ENCODE measurements around the gene ABCB7.

Gene ABCB7

DNA sequence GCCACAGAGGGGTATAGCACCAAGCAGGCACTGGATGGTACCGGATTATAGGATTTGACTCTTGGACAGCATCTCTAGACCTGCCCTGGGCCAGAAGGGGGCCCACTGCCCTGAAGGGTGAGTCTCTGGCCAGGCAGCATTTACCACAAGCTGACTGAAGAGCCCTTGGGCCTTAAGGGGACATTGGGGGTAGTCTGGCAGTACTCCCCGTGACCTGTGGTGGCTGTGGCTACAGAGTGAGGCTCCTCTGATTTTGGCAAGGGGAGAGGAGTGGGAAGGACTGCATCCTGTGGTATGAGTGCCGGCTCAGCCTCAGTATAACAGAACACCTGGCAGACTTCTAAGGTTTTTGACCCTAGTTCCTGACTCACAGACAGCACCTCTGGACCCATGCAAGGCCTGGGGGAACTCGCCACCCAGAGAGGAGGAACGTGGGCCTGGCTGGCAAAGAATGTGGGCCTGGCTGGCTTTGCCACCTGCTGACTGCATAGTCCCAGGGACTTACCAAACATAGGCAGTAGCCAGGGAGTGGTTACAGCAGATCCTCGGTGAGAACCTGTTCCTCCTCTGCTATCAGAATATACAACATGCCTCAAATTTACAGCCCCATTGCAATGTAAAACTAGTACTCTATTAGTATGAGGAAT, 48.1 kb downstream of the ABCB7 start:
- H3K9ac ChIP-seq (ENCODE audit: low read length in 5 of 5), result no peak overlapping the region
- H3K27ac ChIP-seq (ENCODE audit: low read depth, low read length), result no peak overlapping the region
- H3K27me3 ChIP-seq (ENCODE audit: control insufficient read depth in 5 of 5, insufficient read depth in 4 of 5, low read length in 5 of 5), result peaks cover 0 to 10% (median 0%) of the 10 kb centered on the region in 5 donors
- no peaks in the 10 kb centered on the region for H3K9me3 ChIP-seq (ENCODE audit: control insufficient read depth in 5 of 5, low read length in 5 of 5)
- H3K4me1 ChIP-seq (ENCODE audit: control insufficient read depth in 5 of 5, insufficient read depth in 5 of 5, low read length in 5 of 5), result no peaks in the 10 kb centered on the region
- no peak overlapping the region for H3K4me3 ChIP-seq (ENCODE audit: low read depth in 1 of 5, low read length in 5 of 5)
- H3K36me3 ChIP-seq (ENCODE audit: control insufficient read depth in 5 of 5, insufficient read depth in 5 of 5, low read length in 5 of 5), result peaks cover 0 to 7% (median 2%) of the 10 kb centered on the region in 5 donors

DNA sequence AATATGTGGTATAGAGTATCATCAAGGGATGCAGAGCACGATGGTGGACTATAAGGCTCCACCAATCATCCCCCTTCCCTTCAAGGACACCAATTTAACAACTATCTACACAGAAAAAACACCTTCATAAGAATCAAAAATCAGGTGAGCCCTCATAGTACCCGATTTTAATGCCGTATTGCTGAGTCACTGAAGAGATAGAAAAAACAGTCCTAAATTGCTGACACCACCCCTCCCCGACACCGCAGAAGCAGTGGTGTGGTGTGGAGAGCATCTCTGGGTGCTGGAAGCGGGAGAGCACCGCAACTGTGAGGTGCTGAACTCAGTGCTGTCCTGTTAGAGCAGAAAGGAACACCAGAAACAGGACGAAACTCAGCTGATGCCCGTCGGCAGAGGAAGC, 49.3 kb downstream of the ABCB7 start:
- Histone ChIP-seq H3K4me1 (ENCODE audit: control insufficient read depth in 5 of 5, insufficient read depth in 5 of 5, low read length in 5 of 5) (no peaks in the 10 kb centered on the region), H3K9ac (ENCODE audit: low read length in 5 of 5) (no peak overlapping the region), H3K9me3 (ENCODE audit: control insufficient read depth in 5 of 5, low read length in 5 of 5) (no peaks in the 10 kb centered on the region), H3K36me3 (ENCODE audit: control insufficient read depth in 5 of 5, insufficient read depth in 5 of 5, low read length in 5 of 5) (peaks cover 0 to 7% (median 2%) of the 10 kb centered on the region in 5 donors), H3K27me3 (ENCODE audit: control insufficient read depth in 5 of 5, insufficient read depth in 4 of 5, low read length in 5 of 5) (peaks cover 0 to 10% (median 0%) of the 10 kb centered on the region in 5 donors), H3K4me3 (ENCODE audit: low read depth in 1 of 5, low read length in 5 of 5) (no peak overlapping the region), H3K27ac (ENCODE audit: low read depth, low read length) (no peak overlapping the region)

DNA sequence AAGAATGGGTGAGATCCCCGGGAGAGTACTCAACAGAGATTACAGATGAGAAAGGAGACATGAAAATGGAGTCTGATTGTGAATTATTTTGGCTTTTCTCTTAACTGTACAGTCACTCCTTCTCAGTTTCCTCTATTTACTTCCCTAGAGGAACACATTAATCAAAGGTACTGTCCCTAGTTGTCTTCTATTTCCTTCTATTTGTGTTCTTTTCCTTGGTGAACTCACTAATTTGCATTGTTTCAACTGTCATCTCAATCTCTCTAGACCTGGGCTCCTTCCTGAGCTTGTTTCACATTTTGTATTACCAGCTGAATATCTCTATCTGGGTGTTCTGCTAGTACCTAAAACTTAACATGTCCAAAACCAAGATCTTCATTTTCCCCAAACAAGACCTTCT, 59.8 kb downstream of the ABCB7 start:
- no peaks in the 10 kb centered on the region for H3K27me3 ChIP-seq (ENCODE audit: control insufficient read depth in 5 of 5, insufficient read depth in 4 of 5, low read length in 5 of 5)

DNA sequence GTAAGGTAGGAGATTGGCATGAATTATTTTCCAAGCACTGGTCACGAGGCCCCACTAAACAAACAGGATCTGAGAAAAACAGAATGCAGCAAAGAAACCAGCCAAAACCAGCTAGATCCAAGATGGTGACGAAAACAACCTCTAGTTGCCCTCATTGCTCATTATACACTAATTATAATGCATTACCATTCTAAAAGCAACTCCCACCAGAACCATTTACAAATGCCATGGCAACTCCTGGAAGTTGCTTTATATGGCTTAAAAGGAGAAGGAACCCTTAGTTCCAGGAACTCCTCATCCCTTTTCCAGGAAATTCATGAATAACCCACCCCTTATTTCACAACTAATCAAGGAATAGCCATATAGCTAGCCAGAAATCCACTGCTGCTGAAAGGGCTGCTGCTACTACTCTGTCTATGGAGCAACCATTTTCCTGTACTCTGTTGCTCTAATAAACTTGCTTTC, 69.3 kb downstream of the ABCB7 start:
- H3K9me3 ChIP-seq (ENCODE audit: control insufficient read depth in 5 of 5, low read length in 5 of 5), result peaks cover 0 to 8% (median 6%) of the 10 kb centered on the region in 5 donors
- H3K4me1 ChIP-seq (ENCODE audit: control insufficient read depth in 5 of 5, insufficient read depth in 5 of 5, low read length in 5 of 5), result peaks cover 0 to 6% (median 0%) of the 10 kb centered on the region in 5 donors
- peaks cover 0 to 4% (median 0%) of the 10 kb centered on the region in 5 donors for H3K36me3 ChIP-seq (ENCODE audit: control insufficient read depth in 5 of 5, insufficient read depth in 5 of 5, low read length in 5 of 5)
- H3K9ac ChIP-seq (ENCODE audit: low read length in 5 of 5), result no peak overlapping the region
- no peak overlapping the region for H3K27ac ChIP-seq (ENCODE audit: low read depth, low read length)
- H3K27me3 ChIP-seq (ENCODE audit: control insufficient read depth in 5 of 5, insufficient read depth in 4 of 5, low read length in 5 of 5), result peaks cover 0 to 4% (median 0%) of the 10 kb centered on the region in 5 donors
- no peak overlapping the region for H3K4me3 ChIP-seq (ENCODE audit: low read depth in 1 of 5, low read length in 5 of 5)

More for the DNA sequence above, 59.8 kb downstream of the ABCB7 start:
- no peak overlapping the region for H3K9ac ChIP-seq (ENCODE audit: low read length in 5 of 5)
- H3K4me3 ChIP-seq (ENCODE audit: low read depth in 1 of 5, low read length in 5 of 5), result no peak overlapping the region
- no peak overlapping the region for H3K27ac ChIP-seq (ENCODE audit: low read depth, low read length)
- no peaks in the 10 kb centered on the region for H3K4me1 ChIP-seq (ENCODE audit: control insufficient read depth in 5 of 5, insufficient read depth in 5 of 5, low read length in 5 of 5)
- H3K36me3 ChIP-seq (ENCODE audit: control insufficient read depth in 5 of 5, insufficient read depth in 5 of 5, low read length in 5 of 5), result peaks cover 0 to 9% (median 0%) of the 10 kb centered on the region in 5 donors
- no peaks in the 10 kb centered on the region for H3K9me3 ChIP-seq (ENCODE audit: control insufficient read depth in 5 of 5, low read length in 5 of 5)

DNA sequence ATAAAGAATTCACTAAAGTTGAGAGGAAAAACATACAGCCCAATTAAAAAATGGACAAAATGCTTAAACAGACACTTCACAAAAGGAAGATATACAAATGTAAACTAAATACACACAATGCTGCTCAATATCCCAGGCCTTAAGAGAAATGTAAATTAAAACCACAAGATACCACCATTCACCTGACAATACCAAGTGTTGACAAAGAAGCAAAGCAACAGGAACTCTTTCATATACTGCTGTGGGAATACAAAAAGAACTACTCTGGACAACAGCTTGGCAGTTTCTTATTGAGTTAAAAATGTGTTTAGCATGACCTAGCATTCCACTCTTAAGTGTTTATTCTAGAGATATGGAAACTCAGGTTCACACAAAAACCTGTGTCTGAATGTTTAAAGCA, 71.3 kb downstream of the ABCB7 start:
- H3K9me3 ChIP-seq (ENCODE audit: control insufficient read depth in 5 of 5, low read length in 5 of 5), result peaks cover 0 to 8% (median 6%) of the 10 kb centered on the region in 5 donors
- peaks cover 0 to 4% (median 0%) of the 10 kb centered on the region in 5 donors for H3K36me3 ChIP-seq (ENCODE audit: control insufficient read depth in 5 of 5, insufficient read depth in 5 of 5, low read length in 5 of 5)
- no peak overlapping the region for H3K27ac ChIP-seq (ENCODE audit: low read depth, low read length)
- H3K9ac ChIP-seq (ENCODE audit: low read length in 5 of 5), result no peak overlapping the region
- no peak overlapping the region for H3K4me3 ChIP-seq (ENCODE audit: low read depth in 1 of 5, low read length in 5 of 5)
- peaks cover 0 to 6% (median 0%) of the 10 kb centered on the region in 5 donors for H3K4me1 ChIP-seq (ENCODE audit: control insufficient read depth in 5 of 5, insufficient read depth in 5 of 5, low read length in 5 of 5)
- H3K27me3 ChIP-seq (ENCODE audit: control insufficient read depth in 5 of 5, insufficient read depth in 4 of 5, low read length in 5 of 5), result peaks cover 0 to 4% (median 0%) of the 10 kb centered on the region in 5 donors

DNA sequence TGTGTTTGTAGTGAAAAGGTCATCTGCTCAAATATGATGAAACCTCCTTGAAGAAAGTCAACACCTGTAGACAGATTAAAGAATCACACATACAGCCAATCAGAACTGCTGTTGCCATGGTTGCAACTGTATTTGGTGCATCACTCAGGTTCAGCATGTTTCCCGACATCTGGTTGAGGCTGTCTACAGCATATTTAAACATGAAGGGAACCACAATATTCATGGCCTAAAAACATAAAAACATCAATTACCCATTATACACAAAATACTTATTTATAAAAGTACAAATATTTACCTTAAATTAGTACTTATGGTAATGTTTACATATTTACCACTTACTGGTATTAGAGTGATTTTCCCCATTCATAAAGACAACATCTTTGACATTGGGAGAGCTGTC, 79.7 kb downstream of the ABCB7 start:
- Histone ChIP-seq H3K9ac (ENCODE audit: low read length in 5 of 5) (no peak overlapping the region), H3K9me3 (ENCODE audit: control insufficient read depth in 5 of 5, low read length in 5 of 5) (peaks cover 0 to 3% (median 0%) of the 10 kb centered on the region in 5 donors), H3K27me3 (ENCODE audit: control insufficient read depth in 5 of 5, insufficient read depth in 4 of 5, low read length in 5 of 5) (peaks cover 0 to 3% (median 0%) of the 10 kb centered on the region in 5 donors), H3K36me3 (ENCODE audit: control insufficient read depth in 5 of 5, insufficient read depth in 5 of 5, low read length in 5 of 5) (peaks cover 0 to 18% (median 4%) of the 10 kb centered on the region in 5 donors), H3K4me3 (ENCODE audit: low read depth in 1 of 5, low read length in 5 of 5) (no peak overlapping the region), H3K4me1 (ENCODE audit: control insufficient read depth in 5 of 5, insufficient read depth in 5 of 5, low read length in 5 of 5) (no peaks in the 10 kb centered on the region), H3K27ac (ENCODE audit: low read depth, low read length) (no peak overlapping the region)

DNA sequence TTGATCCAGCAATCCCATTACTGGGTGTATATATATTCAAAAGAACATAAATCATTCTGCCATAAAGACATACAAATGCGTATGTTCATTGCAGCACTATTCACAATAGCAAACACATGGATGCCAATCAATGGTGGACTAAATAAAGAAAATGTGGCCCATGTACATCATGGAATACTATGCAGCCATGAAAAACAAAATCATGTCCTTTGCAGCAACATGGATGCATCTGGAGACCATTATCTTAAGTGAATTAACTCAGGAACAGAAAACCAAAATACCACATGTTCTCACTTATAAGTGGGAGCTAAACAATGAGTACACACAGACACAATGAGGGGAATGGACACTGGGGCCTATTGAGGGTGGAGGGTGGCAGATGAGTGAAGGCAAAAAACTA, 81.6 kb downstream of the ABCB7 start:
- Histone ChIP-seq H3K9ac (ENCODE audit: low read length in 5 of 5) (no peak overlapping the region), H3K36me3 (ENCODE audit: control insufficient read depth in 5 of 5, insufficient read depth in 5 of 5, low read length in 5 of 5) (peaks cover 0 to 22% (median 5%) of the 10 kb centered on the region in 5 donors), H3K9me3 (ENCODE audit: control insufficient read depth in 5 of 5, low read length in 5 of 5) (peaks cover 0 to 3% (median 0%) of the 10 kb centered on the region in 5 donors), H3K27ac (ENCODE audit: low read depth, low read length) (no peak overlapping the region), H3K4me3 (ENCODE audit: low read depth in 1 of 5, low read length in 5 of 5) (no peak overlapping the region), H3K4me1 (ENCODE audit: control insufficient read depth in 5 of 5, insufficient read depth in 5 of 5, low read length in 5 of 5) (no peaks in the 10 kb centered on the region), H3K27me3 (ENCODE audit: control insufficient read depth in 5 of 5, insufficient read depth in 4 of 5, low read length in 5 of 5) (no peaks in the 10 kb centered on the region)

DNA sequence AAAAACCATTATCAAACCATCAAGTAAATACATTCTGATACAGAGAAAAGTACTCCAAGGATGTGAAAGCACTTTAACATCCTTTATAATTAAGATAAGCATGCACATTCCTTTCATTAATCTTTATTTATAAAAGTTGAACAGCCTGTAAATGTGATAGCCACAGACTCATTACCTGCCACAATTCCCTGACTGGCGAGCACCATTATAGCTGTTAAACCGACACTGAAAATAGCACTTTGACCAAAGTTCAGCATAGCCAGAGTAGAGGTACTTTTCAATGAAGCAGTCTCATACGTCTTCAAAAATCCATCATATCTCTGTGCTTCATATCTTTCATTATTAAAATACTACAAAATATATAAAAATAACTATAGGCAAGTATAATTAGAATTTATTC, 84.7 kb downstream of the ABCB7 start:
- peaks cover 0 to 3% (median 0%) of the 10 kb centered on the region in 5 donors for H3K9me3 ChIP-seq (ENCODE audit: control insufficient read depth in 5 of 5, low read length in 5 of 5)
- H3K4me1 ChIP-seq (ENCODE audit: control insufficient read depth in 5 of 5, insufficient read depth in 5 of 5, low read length in 5 of 5), result no peaks in the 10 kb centered on the region
- no peak overlapping the region for H3K4me3 ChIP-seq (ENCODE audit: low read depth in 1 of 5, low read length in 5 of 5)
- H3K27me3 ChIP-seq (ENCODE audit: control insufficient read depth in 5 of 5, insufficient read depth in 4 of 5, low read length in 5 of 5), result no peaks in the 10 kb centered on the region
- no peak overlapping the region for H3K9ac ChIP-seq (ENCODE audit: low read length in 5 of 5)
- H3K27ac ChIP-seq (ENCODE audit: low read depth, low read length), result no peak overlapping the region
- H3K36me3 ChIP-seq (ENCODE audit: control insufficient read depth in 5 of 5, insufficient read depth in 5 of 5, low read length in 5 of 5), result peaks cover 4 to 28% (median 12%) of the 10 kb centered on the region in 5 donors

DNA sequence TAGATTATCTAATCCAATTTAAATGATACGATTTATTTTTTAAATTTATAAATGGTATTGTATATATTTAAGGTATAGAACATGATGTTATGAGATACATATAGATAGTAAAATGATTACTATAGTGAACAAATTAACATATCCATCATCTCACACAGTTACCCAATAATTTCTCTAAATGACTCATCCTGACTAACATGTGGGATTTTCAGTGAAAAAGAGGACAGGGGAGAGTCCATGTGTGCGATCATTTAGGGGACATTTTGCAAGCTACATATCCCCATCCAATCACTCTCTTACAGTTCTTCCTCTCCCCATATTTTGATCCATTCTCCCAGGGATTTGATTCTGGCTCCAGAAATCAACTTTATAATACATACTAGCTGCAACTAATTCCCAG, 88.2 kb downstream of the ABCB7 start:
- Histone ChIP-seq H3K27me3 (ENCODE audit: control insufficient read depth in 5 of 5, insufficient read depth in 4 of 5, low read length in 5 of 5) (no peaks in the 10 kb centered on the region), H3K4me3 (ENCODE audit: low read depth in 1 of 5, low read length in 5 of 5) (no peak overlapping the region), H3K27ac (ENCODE audit: low read depth, low read length) (no peak overlapping the region), H3K4me1 (ENCODE audit: control insufficient read depth in 5 of 5, insufficient read depth in 5 of 5, low read length in 5 of 5) (no peaks in the 10 kb centered on the region), H3K9me3 (ENCODE audit: control insufficient read depth in 5 of 5, low read length in 5 of 5) (no peaks in the 10 kb centered on the region), H3K36me3 (ENCODE audit: control insufficient read depth in 5 of 5, insufficient read depth in 5 of 5, low read length in 5 of 5) (peaks cover 4 to 19% (median 9%) of the 10 kb centered on the region in 5 donors), H3K9ac (ENCODE audit: low read length in 5 of 5) (no peak overlapping the region)

DNA sequence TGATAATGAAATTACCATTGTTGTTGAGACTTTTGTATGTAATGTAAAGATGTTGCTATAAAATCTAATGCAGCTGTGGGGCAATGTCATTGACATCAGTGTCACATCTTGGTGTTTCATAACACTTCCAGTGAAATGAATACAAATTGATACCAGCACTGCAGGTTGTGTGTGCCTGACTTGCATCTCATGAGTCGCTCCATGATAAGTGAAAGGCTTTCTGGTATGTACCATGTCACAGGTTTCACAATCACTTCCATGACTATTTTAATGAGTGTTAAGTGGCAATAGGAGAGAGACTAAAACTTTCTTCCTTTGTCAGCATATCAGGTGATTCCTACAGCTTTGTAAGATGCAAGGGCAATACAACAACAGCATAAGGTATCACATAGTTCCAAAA, 94.4 kb downstream of the ABCB7 start:
- Histone ChIP-seq H3K27ac (ENCODE audit: low read depth, low read length) (no peak overlapping the region), H3K4me1 (ENCODE audit: control insufficient read depth in 5 of 5, insufficient read depth in 5 of 5, low read length in 5 of 5) (no peaks in the 10 kb centered on the region), H3K36me3 (ENCODE audit: control insufficient read depth in 5 of 5, insufficient read depth in 5 of 5, low read length in 5 of 5) (peaks cover 0 to 16% (median 9%) of the 10 kb centered on the region in 5 donors), H3K4me3 (ENCODE audit: low read depth in 1 of 5, low read length in 5 of 5) (no peak overlapping the region), H3K9me3 (ENCODE audit: control insufficient read depth in 5 of 5, low read length in 5 of 5) (no peaks in the 10 kb centered on the region), H3K27me3 (ENCODE audit: control insufficient read depth in 5 of 5, insufficient read depth in 4 of 5, low read length in 5 of 5) (no peaks in the 10 kb centered on the region), H3K9ac (ENCODE audit: low read length in 5 of 5) (no peak overlapping the region)
